Tibial nerve (tissue), 3 donors: ENCODE results near the gene HMG20B.

Experiments
- EP300 ChIP-seq, 2 donors: sonication (generic); formaldehyde crosslinking; IDR thresholded peaks; one replicate each; pipeline ENCODE4 v1.6.1; 2017; ENCODE audit warnings: antibody characterized with exemption in 2 of 2, mild to moderate bottlenecking in 1 of 2
- POLR2A ChIP-seq, 2 donors: fragments of 450-650 bp; IDR thresholded peaks; one replicate each; pipeline ENCODE4 v1.6.1; 2017; ENCODE audit warnings: antibody characterized with exemption in 2 of 2, mild to moderate bottlenecking in 2 of 2, moderate library complexity in 2 of 2

GRCh38 chr19:3537101-3537437 lies 35.7 kb upstream of the HMG20B start:
- TF ChIP-seq EP300 (IDR thresholded peaks at IDR 0.05) (no peak), POLR2A (IDR thresholded peaks at IDR 0.05) (no peak)
